Caco-2 (cell line): Measurements from ENCODE around the gene SMARCB1. TPM values are rescaled to one million over a fixed set of nuclear protein-coding genes. Genes with fewer than 3 reads are reported as not detected.

Experiments
- BruUV-seq: library from RNA; stranded (reverse); fragments of 400-500 nt; replicated peaks from 2 replicates; lab custom pipeline; 2021; lab: Mats Ljungman, UMichigan
- CTCF ChIA-PET: fragments of 300-600 bp; sonication (Branson Sonifier 250); formaldehyde crosslinking; loops from one replicate; lab custom pipeline; 2022; ENCODE audit warnings: antibody characterized with exemption; lab: Charles Lee
- POLR2A ChIA-PET: fragments of 300-600 bp; sonication (Branson Sonifier 250); formaldehyde crosslinking; loops from one replicate; lab custom pipeline; 2022; ENCODE audit warnings: antibody characterized with exemption; lab: Charles Lee
- DNase-seq, 2 experiments: peaks; one replicate each; pipeline versions ENCODE4 v3.0.0 to v3.0.0-alpha.2; 2020 to 2022
- H3K27me3 ChIP-seq: replicated peaks from 2 replicates; pipeline ENCODE4 v1.6.0; 2011; ENCODE audit warnings: low read length; ENCODE audit not compliant: control insufficient read depth, insufficient read depth
- H3K36me3 ChIP-seq: 2 replicates; pipeline ENCODE4 v1.5.1; 2011; ENCODE audit warnings: low read length; ENCODE audit not compliant: control insufficient read depth, insufficient read depth
- H3K4me1 ChIP-seq: fragments of 250-450 bp; sonication (Bioruptor Pico); 2 replicates; pipeline ENCODE4 v1.5.1; 2020; ENCODE audit warnings: mild to moderate bottlenecking
- H3K4me3 ChIP-seq: 2 replicates; pipeline ENCODE4 v1.5.1; 2011; ENCODE audit warnings: low read depth, mild to moderate bottlenecking, control low read depth, low read length
- H3K9me3 ChIP-seq: fragments of 250-450 bp; sonication (Bioruptor Pico); 2 replicates; pipeline ENCODE4 v1.5.1; 2020; ENCODE audit warnings: mild to moderate bottlenecking, moderate library complexity
- H3K27ac Mint-ChIP-seq: one replicate; pipeline ENCODE4 v1.8.0; 2022; ENCODE audit warnings: mixed read lengths; ENCODE audit not compliant: unreplicated experiment
- H3K27me3 Mint-ChIP-seq: one replicate; pipeline ENCODE4 v1.8.0; 2022; ENCODE audit warnings: mixed read lengths; ENCODE audit not compliant: insufficient read depth, unreplicated experiment
- H3K36me3 Mint-ChIP-seq: one replicate; pipeline ENCODE4 v1.8.0; 2022; ENCODE audit warnings: mild to moderate bottlenecking, mixed read lengths; ENCODE audit not compliant: insufficient read depth, unreplicated experiment
- H3K4me1 Mint-ChIP-seq: one replicate; pipeline ENCODE4 v1.8.0; 2022; ENCODE audit warnings: low read depth, mixed read lengths; ENCODE audit not compliant: unreplicated experiment
- H3K4me3 Mint-ChIP-seq: one replicate; pipeline ENCODE4 v1.8.0; 2022; ENCODE audit warnings: mild to moderate bottlenecking, moderate library complexity, mixed read lengths; ENCODE audit not compliant: unreplicated experiment
- H3K9me3 Mint-ChIP-seq: one replicate; pipeline ENCODE4 v1.8.0; 2022; ENCODE audit warnings: mixed read lengths; ENCODE audit not compliant: unreplicated experiment
- CTCF ChIP-seq, 2 experiments: fragments of 200-600 bp in 1 of 2; IDR thresholded peaks; 1 replicate in 1 of 2; 2 replicates in 1 of 2; pipeline versions ENCODE4 v1.5.1 to v1.8.0; 2011 to 2022; ENCODE audit warnings: antibody characterized with exemption in 1 of 2, control low read depth in 1 of 2, inconsistent platforms in 1 of 2, low read depth in 1 of 2, low read length in 1 of 2, mild to moderate bottlenecking in 1 of 2, moderate library complexity in 1 of 2; ENCODE audit not compliant: insufficient read depth in 1 of 2, severe bottlenecking in 1 of 2, unreplicated experiment in 1 of 2
- intact Hi-C: fragments of 100-400 bp; cut with micrococcal nuclease; formaldehyde crosslinking; loops from one replicate; pipeline ENCODE4 v1.10.0; 2022; ENCODE audit not compliant: unreplicated experiment
- total RNA-seq: library from RNA; stranded (reverse); gene quantifications from 2 replicates; pipeline ENCODE4 v1.2.3, GENCODE V29; 2022

The SMARCB1 gene
- total RNA-seq, 1 experiment from 2014 or later = 157 TPM

- Histone ChIP-seq H3K9me3 (no peaks in the 10 kb centered on the region), H3K4me1 (peaks cover 12% of the 10 kb centered on the region), H3K36me3 (peaks cover 1% of the 10 kb centered on the region; the same call in 1 of the 2 replicates), H3K27me3 (no peaks in the 10 kb centered on the region), H3K4me3 (peak overlapping the region; percentile 94)
- no peak for DNase-seq
- CTCF ChIA-PET = interaction anchor here (1.2 kb wide), 1 partner anchor 62 kb away, joined by 3 read pairs; no protein-coding TSS in a partner anchor
- H3K27me3 Mint-ChIP-seq = no peaks in the 10 kb centered on the region
- no TSS peak for BruUV-seq
- POLR2A ChIA-PET = interaction anchor here (0.7 to 0.8 kb wide), 2 partner anchors 12 to 17 kb away, joined by 3 read pairs; no protein-coding TSS in a partner anchor
- H3K27ac Mint-ChIP-seq = peak overlapping the region; percentile 36
- peaks cover 14% of the 10 kb centered on the region for H3K36me3 Mint-ChIP-seq
- no peak for TF ChIP-seq CTCF (IDR thresholded peaks at IDR 0.05; ENCODE audit: insufficient read depth in 1 of 2, low read depth in 1 of 2, low read length in 1 of 2, severe bottlenecking in 1 of 2, unreplicated experiment in 1 of 2)
- H3K9me3 Mint-ChIP-seq = no peaks in the 10 kb centered on the region
- H3K4me1 Mint-ChIP-seq = no peaks in the 10 kb centered on the region
- H3K4me3 Mint-ChIP-seq = peak overlapping the region; percentile 89
- intact Hi-C loops = loop anchor here (1.0 to 2.0 kb wide), 2 partner anchors 15 to 19 kb away; partner anchors contain the start of gene MMP11
These were observed 782 bp downstream of the SMARCB1 start for GRCh38 chr22:23787600-23787896.

GRCh38 chr22:23787910-23788309 lies 1.1 kb downstream of the SMARCB1 start:
- Mint-ChIP-seq H3K4me3 (peak overlapping the region; percentile 89), H3K4me1 (no peaks in the 10 kb centered on the region), H3K27ac (peak overlapping the region; percentile 36), H3K9me3 (no peaks in the 10 kb centered on the region), H3K27me3 (no peaks in the 10 kb centered on the region), H3K36me3 (peaks cover 17% of the 10 kb centered on the region)
- H3K36me3 ChIP-seq = peaks cover 1% of the 10 kb centered on the region; the same call in 1 of the 2 replicates
- intact Hi-C loops = loop anchor here (1.0 to 2.0 kb wide), 2 partner anchors 15 to 20 kb away; partner anchors contain the start of gene MMP11
- CTCF ChIA-PET = interaction anchor here (0.5 to 1.2 kb wide), 3 partner anchors 17 to 69 kb away, joined by 3 to 4 read pairs (median 3); no protein-coding TSS in a partner anchor
- H3K4me3 ChIP-seq = peak overlapping the region; percentile 94
- TF ChIP-seq CTCF (IDR thresholded peaks at IDR 0.05; ENCODE audit: insufficient read depth in 1 of 2, low read depth in 1 of 2, low read length in 1 of 2, severe bottlenecking in 1 of 2, unreplicated experiment in 1 of 2) = no peak
- H3K4me1 ChIP-seq = peaks cover 12% of the 10 kb centered on the region
- no peaks in the 10 kb centered on the region for H3K9me3 ChIP-seq
- POLR2A ChIA-PET = interaction anchor here (0.7 kb wide), 1 partner anchor 17 kb away, joined by 3 read pairs; no protein-coding TSS in a partner anchor
- no peak for DNase-seq
- BruUV-seq = TSS peak; percentile 56
- no peaks in the 10 kb centered on the region for H3K27me3 ChIP-seq

GRCh38 chr22:23789121-23789520 lies 2.4 kb downstream of the SMARCB1 start:
- no peak for TF ChIP-seq CTCF (IDR thresholded peaks at IDR 0.05; ENCODE audit: insufficient read depth in 1 of 2, low read depth in 1 of 2, low read length in 1 of 2, severe bottlenecking in 1 of 2, unreplicated experiment in 1 of 2)
- H3K27me3 ChIP-seq = no peaks in the 10 kb centered on the region
- Mint-ChIP-seq H3K27me3 (no peaks in the 10 kb centered on the region), H3K27ac (no peak overlapping the region), H3K36me3 (peaks cover 29% of the 10 kb centered on the region), H3K4me1 (no peaks in the 10 kb centered on the region), H3K4me3 (no peak overlapping the region), H3K9me3 (no peaks in the 10 kb centered on the region)
- H3K4me3 ChIP-seq = no peak overlapping the region
- no peak for DNase-seq
- no TSS peak for BruUV-seq
- peaks cover 7% of the 10 kb centered on the region for H3K4me1 ChIP-seq
- peaks cover 1% of the 10 kb centered on the region; the same call in 1 of the 2 replicates for H3K36me3 ChIP-seq
- H3K9me3 ChIP-seq = no peaks in the 10 kb centered on the region
- intact Hi-C loops = no loop called here
- POLR2A ChIA-PET = no interaction called here
- CTCF ChIA-PET = interaction anchor here (1.2 kb wide), 1 partner anchor 18 kb away, joined by 4 read pairs; no protein-coding TSS in a partner anchor
